ENCODE data around the gene BAD. TPM values are rescaled to one million over a fixed set of nuclear protein-coding genes. Genes with fewer than 3 reads are reported as not detected.

The BAD gene
- total RNA-seq, 1 donor from 2014 or later, result 83.5 TPM

- H3K36me3 ChIP-seq, result peaks cover 0 to 33% of the 10 kb centered on the region in 2 donors
- peaks cover 33% of the 10 kb centered on the region for H3K4me1 ChIP-seq
- intact Hi-C loops (cut with DNase I), result no loop called here
- H3K27me3 ChIP-seq, result no peaks in the 10 kb centered on the region
- H3K27ac ChIP-seq, result no peak overlapping the region
- TF ChIP-seq POLR2AphosphoS5 (IDR thresholded peaks at IDR 0.05; ENCODE audit: insufficient read depth in 1 of 2, low read depth in 1 of 2), result no peak
- no peak for TF ChIP-seq POLR2A (IDR thresholded peaks at IDR 0.05)
- TF ChIP-seq, protein P1, sequence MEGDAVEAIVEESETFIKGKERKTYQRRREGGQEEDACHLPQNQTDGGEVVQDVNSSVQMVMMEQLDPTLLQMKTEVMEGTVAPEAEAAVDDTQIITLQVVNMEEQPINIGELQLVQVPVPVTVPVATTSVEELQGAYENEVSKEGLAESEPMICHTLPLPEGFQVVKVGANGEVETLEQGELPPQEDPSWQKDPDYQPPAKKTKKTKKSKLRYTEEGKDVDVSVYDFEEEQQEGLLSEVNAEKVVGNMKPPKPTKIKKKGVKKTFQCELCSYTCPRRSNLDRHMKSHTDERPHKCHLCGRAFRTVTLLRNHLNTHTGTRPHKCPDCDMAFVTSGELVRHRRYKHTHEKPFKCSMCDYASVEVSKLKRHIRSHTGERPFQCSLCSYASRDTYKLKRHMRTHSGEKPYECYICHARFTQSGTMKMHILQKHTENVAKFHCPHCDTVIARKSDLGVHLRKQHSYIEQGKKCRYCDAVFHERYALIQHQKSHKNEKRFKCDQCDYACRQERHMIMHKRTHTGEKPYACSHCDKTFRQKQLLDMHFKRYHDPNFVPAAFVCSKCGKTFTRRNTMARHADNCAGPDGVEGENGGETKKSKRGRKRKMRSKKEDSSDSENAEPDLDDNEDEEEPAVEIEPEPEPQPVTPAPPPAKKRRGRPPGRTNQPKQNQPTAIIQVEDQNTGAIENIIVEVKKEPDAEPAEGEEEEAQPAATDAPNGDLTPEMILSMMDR (IDR thresholded peaks at IDR 0.05), result no peak
- no peak overlapping the region for H3K4me3 ChIP-seq
- no peaks in the 10 kb centered on the region for H3K9me3 ChIP-seq
- DNase-seq (ENCODE audit: extremely low spot score in 2 of 2), result no peak
Measured at GRCh38 chr11:64255135-64256128, 29.0 kb downstream of the BAD start.

DNA sequence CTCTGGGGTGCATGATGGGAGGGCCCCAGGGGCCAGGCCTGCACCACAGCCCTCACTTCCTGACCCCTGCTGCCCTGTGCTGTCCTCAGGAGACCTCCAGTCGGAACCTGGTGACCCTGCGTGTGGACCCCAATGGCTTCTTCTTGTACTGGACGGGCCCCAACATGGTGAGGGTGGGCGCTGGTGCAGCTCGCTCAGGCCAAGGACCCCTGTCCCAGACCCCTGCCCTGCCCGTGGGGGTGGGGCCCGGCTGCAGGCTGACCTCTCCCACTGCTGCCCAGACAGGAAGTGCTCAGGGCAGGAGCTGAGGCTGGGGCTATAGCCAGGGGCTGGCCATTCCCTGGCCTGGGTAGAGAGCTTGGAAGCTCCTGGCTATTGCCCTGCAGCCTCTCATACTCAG, 30.1 kb downstream of the BAD start:
- no peak overlapping the region for H3K27ac ChIP-seq
- intact Hi-C loops (cut with DNase I), result no loop called here
- H3K27me3 ChIP-seq, result no peaks in the 10 kb centered on the region
- no peak for DNase-seq (ENCODE audit: extremely low spot score in 2 of 2)
- H3K9me3 ChIP-seq, result no peaks in the 10 kb centered on the region
- H3K4me3 ChIP-seq, result no peak overlapping the region
- TF ChIP-seq, protein P1 (IDR thresholded peaks at IDR 0.05), result no peak
- TF ChIP-seq POLR2AphosphoS5 (IDR thresholded peaks at IDR 0.05; ENCODE audit: insufficient read depth in 1 of 2, low read depth in 1 of 2) (no peak), POLR2A (IDR thresholded peaks at IDR 0.05) (no peak)
- peaks cover 0 to 27% of the 10 kb centered on the region in 2 donors for H3K36me3 ChIP-seq
- peaks cover 35% of the 10 kb centered on the region for H3K4me1 ChIP-seq

GRCh38 chr11:64253481-64253880, 31.0 kb downstream of the BAD start:
- Histone ChIP-seq H3K4me3 (peak overlapping the region in 1 of 2 donors; percentile 85), H3K9me3 (no peaks in the 10 kb centered on the region), H3K27ac (no peak overlapping the region), H3K36me3 (peaks cover 0 to 21% of the 10 kb centered on the region in 2 donors), H3K27me3 (no peaks in the 10 kb centered on the region), H3K4me1 (peaks cover 35% of the 10 kb centered on the region)
- TF ChIP-seq, protein P1 (IDR thresholded peaks at IDR 0.05), result no peak
- TF ChIP-seq POLR2A (IDR thresholded peaks at IDR 0.05), result no peak
- TF ChIP-seq POLR2AphosphoS5 (IDR thresholded peaks at IDR 0.05; ENCODE audit: insufficient read depth in 1 of 2, low read depth in 1 of 2), result no peak
- no peak for DNase-seq (ENCODE audit: extremely low spot score in 2 of 2)
- intact Hi-C loops (cut with DNase I), result no loop called here

GRCh38 chr11:64253043-64253442, 31.4 kb downstream of the BAD start:
- TF ChIP-seq POLR2A (IDR thresholded peaks at IDR 0.05) (no peak), POLR2AphosphoS5 (IDR thresholded peaks at IDR 0.05; ENCODE audit: insufficient read depth in 1 of 2, low read depth in 1 of 2) (no peak)
- H3K36me3 ChIP-seq, result peaks cover 0 to 17% of the 10 kb centered on the region in 2 donors
- no peaks in the 10 kb centered on the region for H3K9me3 ChIP-seq
- no peak for DNase-seq (ENCODE audit: extremely low spot score in 2 of 2)
- peaks cover 35% of the 10 kb centered on the region for H3K4me1 ChIP-seq
- peak overlapping the region in 1 of 2 donors; percentile 85 for H3K4me3 ChIP-seq
- intact Hi-C loops (cut with DNase I), result no loop called here
- H3K27ac ChIP-seq, result peak overlapping the region; percentile 78
- H3K27me3 ChIP-seq, result no peaks in the 10 kb centered on the region

DNA sequence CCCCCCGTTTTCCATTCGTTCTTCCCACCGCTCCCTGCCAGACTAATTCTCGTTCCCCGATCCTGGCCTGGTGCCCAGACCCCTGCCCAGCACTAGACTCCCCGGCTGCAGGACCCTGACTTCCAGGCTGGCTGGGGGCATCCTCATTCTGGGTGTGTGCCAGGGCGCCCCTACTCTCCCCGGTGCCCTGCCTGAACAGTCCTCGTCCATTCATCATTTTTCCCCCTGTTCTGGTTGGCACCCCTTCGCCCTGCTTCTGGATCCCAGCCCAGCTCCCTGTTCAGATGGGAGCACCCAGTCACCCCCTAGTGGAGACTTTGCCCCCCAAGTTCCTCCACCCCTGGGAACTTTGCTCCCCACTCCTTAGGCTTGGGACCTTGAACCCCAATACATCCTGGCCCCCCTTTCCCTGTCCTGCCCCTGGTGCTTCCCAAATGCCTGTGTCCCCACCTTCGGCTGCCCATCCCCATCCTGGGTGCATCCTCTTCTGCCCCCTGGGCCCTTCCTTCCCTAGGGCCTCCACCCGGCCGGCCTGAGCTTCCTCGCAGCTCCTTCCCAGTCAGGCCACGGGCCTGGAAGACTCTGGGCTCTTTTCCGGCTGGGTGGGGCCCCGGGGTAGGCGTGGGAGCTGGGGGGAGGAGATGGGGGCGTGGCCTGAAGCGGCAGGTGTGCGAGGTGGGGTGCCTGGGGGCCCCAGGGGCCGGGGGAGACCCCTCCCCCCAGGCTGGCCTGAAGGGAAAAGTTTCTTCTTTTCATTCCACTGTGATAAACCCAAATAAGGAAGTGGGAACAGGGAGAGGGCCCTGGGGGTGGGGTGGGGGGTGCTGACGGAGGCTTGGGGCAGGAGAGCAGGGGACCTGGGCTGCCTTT, 32.2 kb downstream of the BAD start:
- intact Hi-C loops (cut with DNase I), result no loop called here
- Histone ChIP-seq H3K4me1 (peaks cover 35% of the 10 kb centered on the region), H3K27ac (peak overlapping the region; percentile 78), H3K9me3 (no peaks in the 10 kb centered on the region), H3K36me3 (peaks cover 0 to 17% of the 10 kb centered on the region in 2 donors), H3K27me3 (no peaks in the 10 kb centered on the region), H3K4me3 (peak overlapping the region; percentile 85 to 88)
- no peak for DNase-seq (ENCODE audit: extremely low spot score in 2 of 2)
- TF ChIP-seq POLR2AphosphoS5 (IDR thresholded peaks at IDR 0.05; ENCODE audit: insufficient read depth in 1 of 2, low read depth in 1 of 2), result peak in 1 of 2 donors; percentile 32
- TF ChIP-seq, protein P1 (IDR thresholded peaks at IDR 0.05), result no peak
